GM19397 (cell line): Measurements from ENCODE around the gene USP37.

Experiments used
- ATAC-seq: cut with Tn5 transposase; IDR thresholded peaks from one replicate; pipeline ENCODE4 v1.9.1; 2021; ENCODE audit warnings: mild to moderate bottlenecking, moderate library complexity; ENCODE audit not compliant: unreplicated experiment

Gene USP37

GRCh38 chr2:218435003-218435982 is 132.9 kb downstream of the USP37 start:
- ATAC-seq: no peak

DNA sequence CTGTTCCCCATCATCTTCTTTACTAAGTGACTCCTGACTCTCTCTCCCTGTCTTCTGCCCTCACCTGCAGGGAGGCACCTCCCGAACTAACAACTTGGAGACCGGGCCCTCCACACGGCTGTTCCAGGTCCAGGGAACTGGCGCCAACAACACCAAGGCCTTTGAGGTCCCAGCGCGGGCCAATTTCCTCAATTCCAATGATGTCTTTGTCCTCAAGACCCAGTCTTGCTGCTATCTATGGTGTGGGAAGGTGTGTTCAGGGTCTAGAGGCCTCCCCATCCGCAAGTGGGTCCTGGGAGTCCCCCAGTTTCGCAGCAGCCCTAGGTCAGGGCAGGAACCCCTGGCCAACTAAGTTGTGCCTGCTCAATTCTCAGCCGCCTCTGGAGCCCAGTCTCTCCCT is 133.7 kb downstream of the USP37 start:
- no peak for ATAC-seq

DNA sequence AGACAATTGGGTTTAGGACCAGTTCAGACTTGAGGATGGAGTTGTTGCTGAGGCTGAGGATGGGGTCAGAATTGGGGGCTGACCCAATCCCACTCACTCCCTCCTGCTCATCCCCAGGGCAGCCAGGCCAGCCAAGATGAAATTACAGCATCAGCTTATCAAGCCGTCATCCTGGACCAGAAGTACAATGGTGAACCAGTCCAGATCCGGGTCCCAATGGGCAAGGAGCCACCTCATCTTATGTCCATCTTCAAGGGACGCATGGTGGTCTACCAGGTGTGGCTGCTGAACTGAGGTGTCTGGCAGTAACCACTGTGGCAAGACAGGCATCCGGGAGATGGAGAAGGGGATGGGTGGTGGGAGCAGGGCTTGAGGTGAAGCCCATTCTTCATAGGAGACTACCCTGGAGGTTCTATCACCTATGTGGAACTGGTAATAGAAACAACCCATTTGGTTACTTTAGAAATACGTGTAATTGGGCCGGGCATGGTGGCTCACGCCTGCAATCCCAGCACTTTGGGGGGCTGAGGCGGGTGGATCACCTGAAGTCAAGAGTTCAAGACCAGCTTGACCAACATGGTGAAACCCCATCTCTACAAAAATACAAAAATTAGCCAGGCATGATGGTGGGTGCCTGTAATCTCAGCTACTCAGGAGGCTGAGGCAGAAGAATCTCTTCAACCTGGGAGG is 135.3 kb downstream of the USP37 start:
- ATAC-seq: no peak

- ATAC-seq: no peak
Observed at GRCh38 chr2:218431878-218432277, 136.3 kb downstream of the USP37 start.

GRCh38 chr2:218430721-218431120 is 137.4 kb downstream of the USP37 start:
- no peak for ATAC-seq

DNA sequence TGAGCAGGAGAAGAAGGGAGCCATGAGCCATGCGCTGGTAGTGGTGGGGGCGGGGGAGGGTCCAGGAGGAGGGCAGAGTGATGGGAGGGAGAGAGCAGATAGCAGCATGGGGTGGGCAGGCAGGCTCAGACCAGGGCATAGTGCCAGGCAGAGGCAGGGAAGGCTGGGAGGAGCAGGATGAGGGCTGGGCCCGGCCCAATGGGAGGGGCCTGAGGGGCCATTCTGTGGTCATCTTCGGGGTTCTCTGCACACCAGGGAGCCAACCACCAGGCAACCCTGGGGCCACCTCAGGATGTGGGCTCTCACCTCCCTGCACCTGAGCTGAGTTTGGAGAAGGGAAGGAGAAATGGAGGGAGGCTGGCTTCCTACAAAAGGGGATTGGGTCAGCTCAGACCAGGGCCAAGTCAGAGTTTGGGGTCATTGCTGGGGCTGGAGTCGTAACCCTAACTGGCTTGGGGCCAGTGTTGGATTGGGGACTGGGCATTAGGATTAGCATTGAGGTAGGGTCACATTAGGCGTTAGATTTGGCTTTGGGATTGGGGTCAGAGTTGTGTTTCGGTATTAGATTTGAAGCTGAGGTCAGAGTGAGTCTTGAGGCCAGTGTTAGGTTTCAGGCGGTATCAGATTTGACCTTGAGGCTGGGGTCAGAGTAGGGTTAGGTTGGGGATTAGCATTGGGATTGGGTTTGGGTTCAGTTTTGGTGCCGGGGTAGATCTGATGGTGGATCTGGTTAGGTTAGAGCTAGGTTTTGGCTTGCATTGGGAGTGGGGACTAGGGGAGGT is 138.0 kb downstream of the USP37 start:
- no peak for ATAC-seq

GRCh38 chr2:218428846-218429558 is 139.1 kb downstream of the USP37 start:
- no peak for ATAC-seq

- ATAC-seq: no peak
Observed at GRCh38 chr2:218427741-218428140, 140.4 kb downstream of the USP37 start.

- ATAC-seq: no peak
Observed at GRCh38 chr2:218425531-218425930, 142.6 kb downstream of the USP37 start.

DNA sequence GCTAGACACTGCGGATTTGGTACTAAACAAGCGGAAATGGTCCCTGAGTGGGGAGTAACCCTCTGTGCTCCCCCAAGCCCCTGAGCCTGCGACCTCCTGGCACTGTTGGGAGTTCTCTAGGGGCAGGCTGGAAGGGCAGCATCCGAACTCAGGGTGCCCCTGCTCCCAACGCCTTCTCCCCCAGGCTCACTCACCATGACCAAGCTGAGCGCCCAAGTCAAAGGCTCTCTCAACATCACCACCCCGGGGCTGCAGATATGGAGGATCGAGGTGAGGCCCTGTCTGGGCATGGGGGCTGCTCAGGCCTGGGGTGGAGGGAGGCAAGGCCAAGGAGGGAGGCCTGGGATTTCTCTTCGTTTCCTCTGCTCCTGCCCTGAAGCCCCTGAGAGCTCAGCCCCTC is 144.6 kb downstream of the USP37 start:
- ATAC-seq: no peak

GRCh38 chr2:218422403-218423086 is 145.6 kb downstream of the USP37 start:
- no peak for ATAC-seq

- no peak for ATAC-seq
Observed at GRCh38 chr2:218421027-218421426, 147.1 kb downstream of the USP37 start.

DNA sequence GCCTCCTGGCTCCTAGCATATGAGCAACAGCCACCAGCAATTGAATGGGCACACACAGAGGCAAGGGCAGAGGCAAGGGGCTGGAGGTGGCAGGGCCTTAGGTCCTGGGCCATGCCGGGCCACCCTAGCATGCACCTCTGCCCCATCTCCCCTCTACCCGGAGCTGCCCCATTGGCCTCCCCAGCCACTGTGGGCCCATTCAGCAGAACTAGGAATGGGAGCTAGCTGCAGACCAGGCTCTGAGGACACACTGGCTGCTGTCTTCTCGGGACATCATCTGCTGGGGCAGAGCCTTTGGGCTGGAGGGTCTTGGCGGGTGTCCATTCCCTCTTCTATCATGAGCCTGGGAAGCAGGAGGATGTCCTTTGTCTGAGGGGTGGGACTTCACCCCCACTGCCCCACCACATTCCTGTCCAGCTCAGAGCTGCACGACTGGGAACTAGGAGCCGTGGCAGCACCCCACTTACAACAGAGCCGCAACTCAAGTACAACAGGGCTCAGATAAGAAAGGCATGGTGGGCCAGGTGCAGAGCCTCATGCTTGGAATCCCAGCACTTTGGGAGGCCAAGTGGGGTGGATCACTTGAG is 148.4 kb downstream of the USP37 start:
- no peak for ATAC-seq

GRCh38 chr2:218418717-218419458 is 149.3 kb downstream of the USP37 start, which contains the start of gene VIL1:
Gene VIL1 (plus strand): TSS chr2:218419123. CDS start chr2:218423779, 4,656 bp downstream.
- no peak for ATAC-seq

- no peak for ATAC-seq
Observed at GRCh38 chr2:218418321-218418716, 149.8 kb downstream of the USP37 start.

GRCh38 chr2:218407717-218408116 is 160.4 kb downstream of the USP37 start:
- ATAC-seq: no peak

- ATAC-seq: no peak
Observed at GRCh38 chr2:218406949-218407618, 161.1 kb downstream of the USP37 start.

GRCh38 chr2:218406209-218406948 is 161.8 kb downstream of the USP37 start:
- ATAC-seq: peak; percentile 83
